GM21526 (cell line): ENCODE data around the gene AOPEP.
"Not testable (repeated sequence)": the region's sequence is repeated elsewhere in the genome, so short reads cannot be mapped to it uniquely, and the experiment has no call there.

ENCODE experiments used
- ATAC-seq: cut with Tn5 transposase; IDR thresholded peaks from one replicate; pipeline ENCODE4 v1.9.1; 2021; ENCODE audit warnings: moderate library complexity; ENCODE audit not compliant: unreplicated experiment, low FRiP score

Gene AOPEP

DNA sequence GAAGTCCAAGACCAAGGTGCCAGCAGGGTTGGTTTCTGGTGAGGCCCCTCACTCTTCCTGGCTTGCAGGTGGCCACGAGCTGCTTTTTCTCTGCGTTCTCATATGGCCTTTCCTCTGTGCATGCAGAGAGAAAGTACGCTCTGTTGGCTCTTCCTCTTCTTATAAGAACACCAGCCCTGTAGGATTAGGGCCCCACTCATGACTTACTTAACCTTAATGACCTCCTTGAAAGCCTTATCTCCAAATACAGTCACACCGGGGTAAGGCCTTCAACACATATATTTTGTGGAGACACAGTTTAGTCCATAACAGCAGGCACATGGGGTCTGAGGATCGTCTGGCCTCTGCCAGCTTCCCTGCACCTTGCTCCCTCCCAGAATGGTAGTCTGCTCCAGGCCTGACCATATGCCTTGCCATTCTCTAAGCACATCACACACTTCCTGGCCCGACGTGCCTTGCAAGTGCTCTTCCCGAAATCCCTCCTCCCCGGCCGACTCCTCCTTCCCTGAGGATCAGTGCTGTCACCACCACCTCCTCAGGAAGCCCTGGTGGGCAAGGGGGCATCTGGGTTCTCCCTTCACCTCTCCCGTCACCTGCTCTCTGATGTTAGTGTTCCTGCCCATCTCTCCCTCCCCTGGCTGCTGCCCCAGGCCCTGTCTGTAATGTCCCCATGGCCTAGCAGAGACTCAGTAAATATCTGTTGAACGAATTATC, 200.7 kb downstream of the AOPEP start:
- ATAC-seq = no peak

DNA sequence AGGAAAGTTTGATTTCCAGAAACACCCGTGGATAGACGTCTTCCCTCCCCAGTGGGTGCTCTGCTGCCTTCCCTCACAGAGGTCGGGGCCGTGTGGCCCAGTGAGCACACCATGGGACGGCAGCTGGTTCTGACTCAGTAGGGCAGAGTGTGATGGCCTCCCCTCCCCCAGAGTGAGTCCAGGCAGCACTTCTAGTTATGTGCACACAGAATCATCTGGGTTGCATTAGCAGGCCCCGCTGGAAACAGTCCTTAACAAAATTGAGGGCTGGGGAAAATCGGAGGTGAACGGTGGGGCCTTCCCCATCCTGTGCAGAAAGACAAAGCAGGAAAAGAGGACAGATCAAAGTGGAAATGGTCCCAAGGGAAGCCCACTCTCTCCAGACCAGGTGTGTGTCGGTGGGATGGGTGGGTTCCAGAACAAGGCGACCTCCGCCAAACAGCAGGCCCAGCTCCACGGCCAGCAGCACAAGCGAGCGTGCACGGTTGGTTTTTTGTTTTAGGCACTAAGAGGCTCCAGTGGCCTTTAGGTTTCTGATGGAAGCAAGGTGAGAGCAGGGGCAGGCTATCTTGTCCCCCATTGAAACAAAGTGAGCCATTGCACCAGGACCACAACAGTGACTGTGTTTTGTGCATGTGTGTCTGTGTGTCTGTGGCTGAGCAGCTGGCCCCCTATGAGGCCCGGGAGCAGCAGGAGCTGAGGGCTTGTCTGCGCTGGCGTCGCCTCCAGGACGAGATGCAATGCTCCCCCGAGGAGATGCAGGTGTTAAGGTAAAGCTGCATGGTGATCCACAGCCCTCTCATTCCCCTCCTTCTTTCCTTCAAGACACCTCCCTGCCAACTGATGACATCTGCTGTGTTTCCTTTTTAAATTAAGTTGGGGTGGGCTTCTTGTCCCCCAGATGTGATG, 201.5 kb downstream of the AOPEP start:
- ATAC-seq = no peak

- ATAC-seq = no peak
Observed at GRCh38 chr9:94928691-94929368, 202.3 kb downstream of the AOPEP start.

- ATAC-seq = no peak
Observed at GRCh38 chr9:94929369-94929756, 202.9 kb downstream of the AOPEP start.

DNA sequence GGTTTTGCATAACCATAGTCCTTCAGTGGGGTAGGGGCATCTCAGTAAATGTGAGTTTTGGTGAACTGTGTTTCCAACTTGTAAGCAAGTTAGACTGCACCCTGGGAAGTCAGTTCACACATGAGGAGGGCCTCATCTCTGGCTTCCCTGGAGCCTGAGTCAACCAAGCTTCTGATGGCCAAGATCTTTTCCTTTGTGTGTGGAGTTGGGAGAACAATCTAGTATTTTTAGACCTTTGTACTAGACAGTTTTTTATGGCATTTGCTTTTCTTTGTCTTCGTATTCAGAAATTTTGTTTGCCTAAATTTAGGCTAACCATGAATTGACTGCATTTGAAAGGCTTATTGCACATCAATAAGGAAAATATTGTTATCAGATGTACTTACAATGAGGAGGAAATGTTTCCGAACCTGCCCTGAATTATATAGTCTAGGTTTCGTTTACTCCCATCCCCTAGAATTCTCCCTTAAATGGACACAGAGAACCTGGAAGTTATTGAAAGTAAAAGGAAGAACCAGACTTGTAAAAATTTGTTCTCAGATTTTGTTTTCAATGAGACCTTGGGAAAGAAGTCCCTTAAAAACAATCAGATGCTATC, 204.6 kb downstream of the AOPEP start:
- ATAC-seq = no peak

DNA sequence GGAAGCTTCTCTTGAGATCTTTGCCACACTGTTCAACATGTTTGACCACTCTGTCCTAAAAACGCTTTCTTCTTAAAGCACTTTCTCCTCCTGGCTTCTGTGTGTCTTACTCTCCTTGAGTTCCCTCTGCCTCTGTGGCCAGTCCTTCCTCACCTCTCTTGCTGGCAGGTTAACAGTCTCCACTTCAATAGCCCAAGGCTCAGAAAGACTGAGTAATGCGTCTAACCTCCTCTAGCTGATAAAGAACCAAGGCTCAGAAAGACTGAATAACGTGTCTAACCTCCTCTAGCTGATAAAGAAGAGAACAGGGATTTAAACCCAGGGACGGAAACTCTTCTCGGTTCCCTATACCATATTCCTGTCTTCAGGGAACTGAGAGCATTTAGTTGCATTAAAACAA, 205.2 kb downstream of the AOPEP start:
- no peak for ATAC-seq

- no peak for ATAC-seq
Observed at GRCh38 chr9:94932652-94933510, 206.4 kb downstream of the AOPEP start.

DNA sequence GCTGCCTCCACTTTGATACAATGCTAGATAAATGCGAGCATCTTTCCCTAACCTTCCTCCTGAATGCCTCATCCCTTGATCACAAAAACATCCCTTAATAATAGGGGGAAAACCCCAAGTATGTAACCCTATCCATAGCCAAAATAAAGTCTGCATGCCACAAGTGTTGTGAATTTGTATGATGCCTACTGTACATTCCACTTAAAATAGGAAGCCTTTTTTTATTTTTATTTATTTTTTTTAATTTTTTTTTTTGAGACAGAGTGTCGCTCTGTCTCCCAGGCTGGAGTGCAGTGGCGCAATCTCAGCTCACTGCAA, 207.0 kb downstream of the AOPEP start:
- no peak for ATAC-seq

- ATAC-seq = no peak
Observed at GRCh38 chr9:94934816-94935328, 208.4 kb downstream of the AOPEP start.

- ATAC-seq = no peak
Observed at GRCh38 chr9:94935396-94935795, 208.9 kb downstream of the AOPEP start.

GRCh38 chr9:94936419-94936818, 209.9 kb downstream of the AOPEP start:
- ATAC-seq = no peak

- no peak for ATAC-seq
Observed at GRCh38 chr9:94937214-94937903, 210.9 kb downstream of the AOPEP start.

GRCh38 chr9:94938384-94938783, 211.9 kb downstream of the AOPEP start:
- ATAC-seq = no peak

DNA sequence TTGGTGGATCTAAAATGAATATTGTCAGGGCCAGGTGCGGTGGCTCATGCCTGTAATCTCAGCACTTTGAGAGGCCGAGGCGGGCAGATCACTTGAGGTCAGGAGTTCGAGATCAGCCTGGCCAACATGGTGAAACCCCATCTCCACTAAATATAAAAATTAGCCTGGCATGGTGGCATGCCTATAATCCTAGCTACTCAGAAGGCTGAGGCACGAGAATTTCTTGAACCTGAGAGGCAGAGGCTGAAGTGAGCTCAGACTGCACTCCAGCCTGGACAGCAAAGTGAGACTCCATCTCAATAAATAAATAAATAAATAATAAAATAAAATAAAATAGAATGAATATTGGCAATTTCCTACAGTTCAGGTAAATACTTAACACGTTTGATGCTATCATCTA, 213.8 kb downstream of the AOPEP start:
- ATAC-seq = not testable (repeated sequence)

DNA sequence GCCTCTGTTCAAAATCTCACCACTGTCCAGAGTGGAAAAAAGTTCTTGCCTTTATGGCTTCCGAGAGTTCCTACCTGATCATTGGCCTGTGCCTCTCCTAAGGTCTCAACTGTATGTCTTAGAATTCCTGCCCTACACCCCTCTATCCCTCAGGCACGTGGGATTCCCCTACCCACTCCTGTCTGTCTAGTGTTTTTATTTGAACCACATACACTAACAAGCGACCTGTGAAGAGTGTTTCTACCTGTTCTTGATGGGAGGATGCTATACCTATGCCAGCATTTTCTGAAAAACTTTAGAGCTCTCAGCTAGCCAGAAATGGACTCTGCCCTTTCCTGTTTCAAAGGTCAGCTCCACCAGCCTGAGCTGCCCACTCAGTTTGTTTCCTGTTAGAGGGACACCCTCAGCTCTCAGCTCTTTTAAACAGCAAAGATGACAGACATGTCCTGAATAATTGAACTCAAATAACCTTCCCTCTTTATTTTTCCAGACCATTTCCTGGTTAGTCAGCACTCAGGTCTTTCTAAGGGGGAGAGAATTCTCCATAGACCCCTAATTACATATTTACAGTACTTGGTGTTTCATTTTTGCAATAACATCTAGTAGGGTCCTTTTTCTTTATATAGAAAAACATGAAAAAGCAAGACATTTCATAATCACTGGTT, 214.8 kb downstream of the AOPEP start:
- ATAC-seq = no peak

DNA sequence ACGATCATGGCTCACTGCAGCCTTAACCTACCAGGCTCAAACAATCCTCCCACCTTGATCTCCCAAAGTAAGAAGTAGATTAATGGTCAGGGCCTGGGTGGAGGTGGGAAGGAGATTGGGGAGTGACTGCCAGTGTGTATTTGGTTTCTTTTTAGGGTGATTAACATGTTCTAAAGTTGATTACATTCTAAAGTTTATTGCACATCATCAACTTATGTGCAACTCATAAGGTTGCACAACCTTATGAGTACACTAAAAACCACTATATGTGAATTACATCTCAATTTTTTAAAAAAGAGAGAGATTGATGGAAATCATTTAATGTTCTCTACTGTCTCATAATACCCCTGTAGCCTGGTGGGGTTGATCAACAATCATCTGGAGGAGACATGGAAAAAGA, 218.1 kb downstream of the AOPEP start:
- no peak for ATAC-seq

- ATAC-seq = no peak
Observed at GRCh38 chr9:94945197-94946144, 219.0 kb downstream of the AOPEP start.

GRCh38 chr9:94946256-94946655, 219.8 kb downstream of the AOPEP start:
- no peak for ATAC-seq
